HG02885 (cell line): ENCODE measurements around the gene LRP8.
"Not testable (repeated sequence)": the region's sequence is repeated elsewhere in the genome, so short reads cannot be mapped to it uniquely, and the experiment has no call there.

ENCODE experiments used
- ATAC-seq: cut with Tn5 transposase; IDR thresholded peaks from one replicate; pipeline ENCODE4 v1.9.1; 2021; ENCODE audit warnings: mild to moderate bottlenecking; ENCODE audit not compliant: unreplicated experiment, poor library complexity

The LRP8 gene

GRCh38 chr1:53286955-53287354 is 40.9 kb downstream of the LRP8 start:
- no peak for ATAC-seq

DNA sequence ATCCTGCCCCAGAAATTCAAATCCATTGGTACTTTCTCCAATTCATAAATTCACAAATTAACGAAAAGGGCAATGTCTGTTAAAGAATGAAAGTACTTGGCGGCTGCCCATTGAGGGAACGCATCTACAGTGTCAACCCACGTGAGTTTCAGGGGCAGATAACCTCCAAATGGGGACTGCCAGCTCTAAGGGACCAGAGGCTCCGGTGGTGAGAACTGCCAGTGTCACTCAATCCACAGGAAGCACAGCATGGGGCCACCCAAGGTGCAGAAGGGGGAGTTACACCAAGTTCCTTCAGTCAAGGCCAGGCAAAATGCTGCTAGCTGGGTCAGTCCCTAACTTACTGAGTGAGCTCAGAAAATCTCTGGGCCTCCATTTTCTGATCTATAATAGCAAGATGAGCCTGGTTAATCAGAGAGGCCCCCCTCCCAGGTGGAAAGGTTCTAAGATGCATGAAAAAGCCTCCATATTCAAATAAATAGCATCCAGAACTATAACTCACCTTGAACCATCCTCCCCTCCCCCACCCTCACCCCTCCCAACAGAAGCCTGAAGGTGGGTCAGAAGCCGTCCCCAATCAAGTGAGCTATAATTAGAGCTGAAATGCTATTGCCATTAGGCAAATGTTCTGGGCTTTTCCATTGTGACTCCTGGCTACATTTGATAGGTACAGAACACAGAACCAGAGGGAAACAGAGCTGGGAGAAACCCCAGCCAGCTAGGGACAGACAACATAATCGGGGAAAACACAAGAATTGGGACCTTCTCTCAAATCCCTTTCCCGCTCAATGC is 41.7 kb downstream of the LRP8 start:
- no peak for ATAC-seq

GRCh38 chr1:53285546-53285945 is 42.3 kb downstream of the LRP8 start:
- no peak for ATAC-seq

DNA sequence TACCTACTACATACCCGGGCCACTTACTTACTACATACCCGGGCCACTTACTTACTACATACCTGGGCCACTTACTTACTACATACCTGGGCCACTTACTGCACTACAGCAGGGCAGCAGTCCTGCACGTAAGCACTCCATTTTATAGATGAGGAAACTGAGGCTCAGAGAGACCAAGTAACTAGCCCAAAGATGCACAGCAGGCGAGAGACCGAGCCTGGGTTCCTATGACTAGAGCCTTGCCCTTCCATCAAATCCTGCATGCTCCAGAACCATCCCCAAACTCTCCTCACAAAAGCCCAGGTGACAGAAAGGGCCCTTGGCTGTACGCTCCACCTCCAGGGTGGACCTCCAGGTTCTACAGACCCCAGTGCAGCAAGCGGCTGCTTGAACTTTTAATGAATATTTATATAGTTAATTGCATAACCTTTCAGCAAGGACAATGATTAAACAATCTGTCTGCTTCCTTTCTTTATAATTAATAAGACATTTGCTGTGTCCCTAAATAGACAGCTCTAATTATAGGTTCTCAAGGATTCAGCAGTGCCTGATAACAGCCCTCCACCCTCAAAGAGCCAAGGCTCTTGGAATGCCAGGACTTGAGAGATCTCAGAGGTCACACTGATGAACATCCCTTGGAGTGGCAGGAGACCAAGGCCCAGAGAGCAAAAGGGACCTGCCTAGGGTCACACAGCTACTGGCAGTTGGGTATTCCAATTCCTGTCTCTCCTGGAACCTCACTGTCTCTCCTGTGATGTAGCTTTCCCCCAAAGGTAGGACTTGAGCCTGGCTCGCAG is 43.4 kb downstream of the LRP8 start:
- ATAC-seq, result no peak

- ATAC-seq, result not testable (repeated sequence)
Measured at GRCh38 chr1:53283156-53283555, 44.7 kb downstream of the LRP8 start.

GRCh38 chr1:53281133-53281532 is 46.7 kb downstream of the LRP8 start:
- ATAC-seq, result no peak

DNA sequence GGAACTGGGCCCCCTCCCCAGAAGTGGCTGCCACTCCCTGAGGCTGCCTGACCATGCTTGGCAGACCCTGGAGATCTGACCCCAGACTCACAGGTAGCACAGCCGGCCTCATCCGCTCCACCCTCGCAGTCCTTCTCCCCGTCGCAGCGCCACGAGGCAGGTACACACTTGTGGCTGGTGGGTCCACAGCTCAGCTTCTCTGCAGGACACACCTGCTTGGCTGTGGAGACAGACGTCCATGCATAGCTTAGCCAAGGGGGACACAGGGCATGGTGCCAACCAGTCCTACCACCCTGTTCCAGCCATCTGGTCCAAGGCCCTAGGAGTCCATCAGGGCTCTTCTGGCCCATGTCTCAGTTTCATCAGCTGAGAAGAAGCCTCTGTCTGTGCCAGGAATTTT is 47.4 kb downstream of the LRP8 start:
- no peak for ATAC-seq

- no peak for ATAC-seq
Measured at GRCh38 chr1:53279296-53280200, 48.3 kb downstream of the LRP8 start.

DNA sequence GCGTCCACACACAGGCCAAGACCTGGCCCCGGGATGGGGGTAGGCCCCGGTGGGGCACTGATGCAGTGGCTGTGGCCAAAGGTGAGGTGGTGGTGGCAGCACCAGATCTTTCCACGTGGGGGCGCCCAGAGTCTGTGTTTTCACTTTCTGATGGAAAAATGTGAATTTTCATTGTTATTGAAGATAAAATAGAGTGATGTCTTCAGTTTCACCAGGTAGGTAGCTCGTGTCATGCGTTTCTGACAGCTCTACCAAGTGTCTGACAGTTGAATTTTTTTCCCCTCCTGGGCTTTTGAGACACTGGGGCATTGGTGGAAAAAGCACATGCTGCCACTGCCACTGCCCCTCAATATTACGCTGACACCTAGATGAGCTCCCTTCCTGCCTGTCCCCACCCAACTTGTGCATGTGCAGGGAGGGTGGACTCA is 49.6 kb downstream of the LRP8 start:
- no peak for ATAC-seq

DNA sequence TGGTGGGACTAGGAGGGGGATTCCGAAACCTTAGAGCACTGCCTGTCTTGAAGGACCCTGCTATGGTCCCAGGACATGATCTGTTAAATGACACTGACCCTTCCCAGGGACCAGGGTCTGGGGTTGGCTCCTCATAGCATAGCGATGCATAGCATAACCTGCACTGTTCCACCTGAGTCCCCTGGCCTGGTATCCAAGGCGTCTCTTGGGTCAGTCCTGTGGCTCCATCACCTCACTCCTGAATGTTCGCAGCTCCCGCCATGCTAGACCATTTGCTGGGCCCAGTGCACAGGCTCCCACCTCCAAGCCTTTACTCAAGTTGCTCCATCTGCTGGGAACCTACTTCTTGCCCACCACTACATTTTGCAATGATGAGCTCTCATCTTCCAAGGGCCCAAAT is 50.5 kb downstream of the LRP8 start:
- no peak for ATAC-seq

- no peak for ATAC-seq
Measured at GRCh38 chr1:53276902-53277281, 51.0 kb downstream of the LRP8 start.

- no peak for ATAC-seq
Measured at GRCh38 chr1:53276153-53276901, 51.5 kb downstream of the LRP8 start.

DNA sequence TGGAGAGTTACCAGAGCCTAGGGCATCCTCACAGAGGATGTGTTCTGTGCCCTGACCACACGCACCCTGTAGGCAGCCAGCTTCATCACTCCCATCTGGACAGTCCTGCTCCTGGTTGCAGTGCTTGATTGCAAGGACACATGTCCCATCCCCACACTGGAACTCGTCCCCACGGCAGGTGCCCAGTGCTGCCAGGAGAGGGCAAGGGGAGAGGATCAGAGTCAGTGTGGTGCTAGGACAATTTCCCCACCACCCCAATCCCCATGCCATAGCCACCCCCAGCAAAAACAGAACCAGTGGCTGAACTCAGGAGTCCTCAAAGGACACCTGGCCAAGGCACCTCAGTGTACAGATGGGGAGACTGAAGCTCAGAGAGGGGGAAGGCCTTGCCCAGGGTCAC is 52.3 kb downstream of the LRP8 start:
- ATAC-seq, result no peak

- no peak for ATAC-seq
Measured at GRCh38 chr1:53274541-53275185, 53.2 kb downstream of the LRP8 start.

GRCh38 chr1:53274026-53274425 is 53.8 kb downstream of the LRP8 start:
- ATAC-seq, result no peak

- no peak for ATAC-seq
Measured at GRCh38 chr1:53273526-53273925, 54.3 kb downstream of the LRP8 start.

- ATAC-seq, result no peak
Measured at GRCh38 chr1:53272349-53272748, 55.5 kb downstream of the LRP8 start.

DNA sequence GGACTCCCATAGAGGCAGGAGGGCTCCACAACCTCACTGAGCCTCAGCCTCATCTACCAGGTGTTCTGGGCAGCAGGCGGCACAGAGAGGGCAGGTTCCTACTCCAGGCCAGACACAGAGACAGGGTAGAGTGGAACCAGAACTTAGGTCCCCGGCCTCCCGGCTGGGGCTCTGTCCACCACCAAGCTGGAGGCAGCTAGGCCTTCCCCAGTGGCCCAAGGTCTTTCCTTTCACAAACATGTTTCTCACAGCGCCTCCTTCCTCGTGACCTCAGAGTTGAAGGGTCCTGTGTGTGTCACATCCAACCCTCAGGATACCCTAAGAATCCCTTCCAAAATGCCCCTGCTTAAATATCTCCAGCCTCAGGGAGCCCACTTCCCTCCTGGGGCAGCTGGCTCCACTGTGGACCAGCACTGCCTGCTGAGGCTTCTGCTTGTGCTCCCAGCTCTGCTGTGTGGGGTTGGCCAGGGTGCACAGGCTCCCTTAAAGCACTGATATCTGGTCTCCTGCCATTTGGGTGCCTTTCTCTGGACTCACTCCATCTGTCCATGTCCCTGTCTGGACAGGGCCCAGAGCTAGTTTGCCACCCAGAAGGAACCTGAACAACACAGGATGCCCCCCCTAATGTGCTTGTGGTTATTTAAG is 56.3 kb downstream of the LRP8 start:
- no peak for ATAC-seq

DNA sequence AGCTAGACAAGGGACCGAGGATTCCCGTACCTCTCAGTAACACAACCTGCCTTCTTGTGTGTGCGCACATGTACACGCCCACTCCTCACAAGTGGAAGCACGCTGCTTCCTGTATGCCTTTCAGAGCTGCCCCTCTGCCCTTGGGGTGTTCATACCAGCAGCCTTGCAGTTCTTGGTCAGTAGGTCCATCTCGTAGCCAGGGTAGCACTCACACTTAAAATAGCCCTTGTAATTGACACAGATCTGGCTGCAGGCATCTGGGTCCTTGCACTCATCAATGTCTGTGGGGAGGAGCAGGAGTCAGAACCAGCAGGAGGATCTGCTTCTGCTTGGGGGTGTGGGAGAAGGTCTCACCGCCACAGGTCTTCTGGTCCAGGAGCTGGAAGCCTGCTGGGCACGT is 57.0 kb downstream of the LRP8 start:
- ATAC-seq, result no peak
